Measurements from ENCODE around the gene ABCA8. TPM values are rescaled to one million over a fixed set of nuclear protein-coding genes. Genes with fewer than 3 reads are reported as not detected.
A peak's percentile ranks its signal among the peaks of the same experiment; 100 is the strongest.
"Not testable (repeated sequence)": the region's sequence is repeated elsewhere in the genome, so short reads cannot be mapped to it uniquely, and the experiment has no call there.

ABCA8 gene
- polyA plus RNA-seq, 2 donors = 1.6 to 2.8 TPM

- WGBS, 2 donors = 93 to 98% methylated on average over 2 of the region's 2 CpGs
- H3K27ac ChIP-seq (ENCODE audit: low read depth in 2 of 2, low read length in 1 of 2); H3K4me1 ChIP-seq (ENCODE audit: control insufficient read depth in 2 of 2, insufficient read depth in 2 of 2, low read length in 1 of 2); H3K27me3 ChIP-seq (ENCODE audit: control insufficient read depth in 1 of 2, insufficient read depth in 2 of 2, low read length in 2 of 2); H3K9me3 ChIP-seq (ENCODE audit: control insufficient read depth in 2 of 2, insufficient read depth in 1 of 2, low read depth in 1 of 2, low read length in 1 of 2); H3K4me3 ChIP-seq (ENCODE audit: low read depth in 1 of 2, low read length in 2 of 2); H3K36me3 ChIP-seq (ENCODE audit: control insufficient read depth in 2 of 2, insufficient read depth in 2 of 2, low read length in 1 of 2): not testable (repeated sequence)
These were observed 11.4 kb downstream of the ABCA8 start for GRCh38 chr17:68943812-68944182.

- Histone ChIP-seq H3K4me3 (ENCODE audit: low read depth in 1 of 2, low read length in 2 of 2) (no peak overlapping the region), H3K36me3 (ENCODE audit: control insufficient read depth in 2 of 2, insufficient read depth in 2 of 2, low read length in 1 of 2) (no peaks in the 10 kb centered on the region), H3K27me3 (ENCODE audit: control insufficient read depth in 1 of 2, insufficient read depth in 2 of 2, low read length in 2 of 2) (no peaks in the 10 kb centered on the region), H3K9me3 (ENCODE audit: control insufficient read depth in 2 of 2, insufficient read depth in 1 of 2, low read depth in 1 of 2, low read length in 1 of 2) (no peaks in the 10 kb centered on the region), H3K27ac (ENCODE audit: low read depth in 2 of 2, low read length in 1 of 2) (no peak overlapping the region), H3K4me1 (ENCODE audit: control insufficient read depth in 2 of 2, insufficient read depth in 2 of 2, low read length in 1 of 2) (no peaks in the 10 kb centered on the region)
- WGBS, 2 donors = 75 to 89% methylated on average over 4 of the region's 4 CpGs
These were observed 11.9 kb downstream of the ABCA8 start for GRCh38 chr17:68943123-68943811.

DNA sequence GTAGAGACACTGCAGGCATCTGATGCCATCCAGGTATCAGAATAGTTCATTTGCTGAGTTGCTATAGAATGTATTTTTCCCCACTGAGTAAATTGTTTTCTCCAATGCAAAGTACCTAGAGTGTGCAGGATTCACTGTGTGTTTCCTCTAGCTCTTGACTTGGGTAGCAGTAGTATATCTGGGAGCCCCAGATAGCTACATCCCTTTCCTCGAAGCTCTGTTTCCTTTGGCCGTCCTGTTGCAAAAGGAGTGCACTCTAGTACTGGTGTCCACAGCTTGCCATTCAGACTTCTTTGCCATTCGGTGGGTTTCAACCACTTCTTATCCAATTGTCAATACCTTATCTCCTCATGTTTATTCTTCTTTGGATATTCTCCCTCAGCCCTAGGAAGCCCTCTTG lies 12.8 kb downstream of the ABCA8 start:
- Histone ChIP-seq H3K4me3 (ENCODE audit: low read depth in 1 of 2, low read length in 2 of 2) (no peak overlapping the region), H3K27me3 (ENCODE audit: control insufficient read depth in 1 of 2, insufficient read depth in 2 of 2, low read length in 2 of 2) (no peaks in the 10 kb centered on the region), H3K9me3 (ENCODE audit: control insufficient read depth in 2 of 2, insufficient read depth in 1 of 2, low read depth in 1 of 2, low read length in 1 of 2) (no peaks in the 10 kb centered on the region), H3K36me3 (ENCODE audit: control insufficient read depth in 2 of 2, insufficient read depth in 2 of 2, low read length in 1 of 2) (no peaks in the 10 kb centered on the region), H3K27ac (ENCODE audit: low read depth in 2 of 2, low read length in 1 of 2) (no peak overlapping the region), H3K4me1 (ENCODE audit: control insufficient read depth in 2 of 2, insufficient read depth in 2 of 2, low read length in 1 of 2) (no peaks in the 10 kb centered on the region)
- 76 to 80% methylated on average over 3 of the region's 3 CpGs for WGBS, 2 donors

DNA sequence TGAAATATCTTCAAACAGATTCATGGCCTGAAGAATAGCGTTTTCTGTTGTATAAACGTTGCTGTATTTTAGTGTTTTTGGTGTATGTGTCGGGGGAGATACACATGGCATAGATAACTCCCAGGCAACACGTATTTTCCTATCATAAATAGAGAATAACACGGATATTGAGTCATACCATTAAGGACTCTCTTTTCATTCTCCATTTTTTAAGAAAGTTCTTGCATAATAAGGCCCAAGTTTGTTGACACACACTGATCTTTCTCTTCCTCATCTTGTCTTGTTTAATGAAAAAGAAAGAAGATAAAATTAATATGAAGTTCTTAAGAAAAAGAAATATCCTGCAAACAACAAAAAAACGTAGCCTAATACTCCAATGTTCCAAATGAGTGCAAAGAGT lies 13.4 kb downstream of the ABCA8 start:
- no peaks in the 10 kb centered on the region for H3K36me3 ChIP-seq (ENCODE audit: control insufficient read depth in 2 of 2, insufficient read depth in 2 of 2, low read length in 1 of 2)
- H3K27me3 ChIP-seq (ENCODE audit: control insufficient read depth in 1 of 2, insufficient read depth in 2 of 2, low read length in 2 of 2) = no peaks in the 10 kb centered on the region
- H3K27ac ChIP-seq (ENCODE audit: low read depth in 2 of 2, low read length in 1 of 2) = no peak overlapping the region
- H3K4me3 ChIP-seq (ENCODE audit: low read depth in 1 of 2, low read length in 2 of 2) = no peak overlapping the region
- H3K4me1 ChIP-seq (ENCODE audit: control insufficient read depth in 2 of 2, insufficient read depth in 2 of 2, low read length in 1 of 2) = no peaks in the 10 kb centered on the region
- no peaks in the 10 kb centered on the region for H3K9me3 ChIP-seq (ENCODE audit: control insufficient read depth in 2 of 2, insufficient read depth in 1 of 2, low read depth in 1 of 2, low read length in 1 of 2)
- 75 to 76% methylated on average over 6 of the region's 6 CpGs for WGBS, 2 donors

DNA sequence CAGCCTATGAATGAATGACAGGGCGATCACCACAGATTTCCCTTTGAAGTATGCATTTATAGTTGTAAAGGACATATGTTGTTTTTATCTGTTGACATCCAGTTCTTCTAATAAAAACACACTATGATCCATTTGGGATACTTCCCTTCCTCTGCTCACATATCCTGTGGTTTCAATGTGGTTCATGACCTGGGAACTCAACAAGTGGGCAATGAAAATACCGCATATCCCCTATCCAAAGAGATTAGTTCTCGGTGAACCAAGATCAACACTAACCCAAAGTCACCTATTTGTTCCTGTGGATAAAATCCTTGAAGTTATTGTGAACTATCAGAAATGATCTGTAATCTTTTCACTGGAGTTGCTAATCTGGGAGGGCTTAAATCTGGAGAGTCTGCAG lies 16.0 kb downstream of the ABCA8 start:
- 63 to 68% methylated on average over 3 of the region's 3 CpGs for WGBS, 2 donors
- Histone ChIP-seq H3K36me3 (ENCODE audit: control insufficient read depth in 2 of 2, insufficient read depth in 2 of 2, low read length in 1 of 2) (no peaks in the 10 kb centered on the region), H3K27ac (ENCODE audit: low read depth in 2 of 2, low read length in 1 of 2) (no peak overlapping the region), H3K27me3 (ENCODE audit: control insufficient read depth in 1 of 2, insufficient read depth in 2 of 2, low read length in 2 of 2) (no peaks in the 10 kb centered on the region), H3K4me1 (ENCODE audit: control insufficient read depth in 2 of 2, insufficient read depth in 2 of 2, low read length in 1 of 2) (no peaks in the 10 kb centered on the region), H3K9me3 (ENCODE audit: control insufficient read depth in 2 of 2, insufficient read depth in 1 of 2, low read depth in 1 of 2, low read length in 1 of 2) (no peaks in the 10 kb centered on the region), H3K4me3 (ENCODE audit: low read depth in 1 of 2, low read length in 2 of 2) (no peak overlapping the region)

DNA sequence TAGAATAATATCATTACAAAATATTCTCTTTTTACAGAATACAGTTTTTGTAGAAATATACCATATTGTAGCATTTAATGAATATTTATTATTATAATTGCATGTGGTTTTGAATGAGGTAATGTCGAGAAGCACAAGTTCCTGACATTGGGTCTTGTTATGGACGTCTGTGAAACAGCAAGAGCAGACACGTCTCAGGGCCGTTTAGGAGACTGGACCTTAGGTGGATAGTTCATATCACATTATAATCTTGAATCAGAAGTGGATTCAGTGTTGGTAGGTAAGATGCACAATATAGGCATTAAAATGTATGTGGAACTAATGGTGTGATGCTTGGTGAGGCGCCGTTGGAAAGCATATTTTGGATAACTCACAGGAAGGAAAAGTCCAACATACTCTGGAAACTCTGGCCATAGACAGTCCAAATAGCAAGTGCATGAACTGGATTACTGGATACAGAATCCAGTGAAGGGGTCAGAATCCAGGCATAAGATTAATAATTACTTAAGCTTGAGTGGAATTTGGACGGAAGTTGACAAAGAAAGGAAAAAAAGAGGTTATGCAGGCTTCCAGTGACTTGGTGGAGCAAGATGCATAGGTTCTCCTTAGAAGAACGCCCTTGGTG lies 17.2 kb downstream of the ABCA8 start:
- no peaks in the 10 kb centered on the region for H3K36me3 ChIP-seq (ENCODE audit: control insufficient read depth in 2 of 2, insufficient read depth in 2 of 2, low read length in 1 of 2)
- WGBS, 2 donors = 78 to 83% methylated on average over 8 of the region's 8 CpGs
- no peak overlapping the region for H3K27ac ChIP-seq (ENCODE audit: low read depth in 2 of 2, low read length in 1 of 2)

DNA sequence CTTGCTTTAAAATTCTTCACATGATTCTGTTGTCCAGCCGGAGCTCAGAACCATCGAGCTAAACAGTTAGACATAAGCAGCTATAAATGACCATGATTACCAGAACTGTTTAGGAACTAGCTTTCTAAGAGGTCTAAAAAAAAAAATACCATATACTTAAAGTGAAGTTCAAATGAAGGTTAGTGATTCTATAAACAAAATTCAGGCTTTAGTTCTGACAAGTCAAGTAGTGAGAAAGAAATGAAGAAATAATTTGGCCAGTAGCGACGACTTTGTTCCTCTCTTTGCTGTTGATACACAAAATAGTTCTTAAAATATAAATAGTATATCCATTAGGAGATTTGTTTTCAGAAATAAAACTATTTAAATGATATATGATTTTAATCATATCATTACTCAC lies 27.7 kb downstream of the ABCA8 start:
- no peak overlapping the region for H3K27ac ChIP-seq (ENCODE audit: low read depth in 2 of 2, low read length in 1 of 2)
- H3K4me1 ChIP-seq (ENCODE audit: control insufficient read depth in 2 of 2, insufficient read depth in 2 of 2, low read length in 1 of 2) = no peaks in the 10 kb centered on the region
- no peaks in the 10 kb centered on the region for H3K9me3 ChIP-seq (ENCODE audit: control insufficient read depth in 2 of 2, insufficient read depth in 1 of 2, low read depth in 1 of 2, low read length in 1 of 2)
- no peak overlapping the region for H3K4me3 ChIP-seq (ENCODE audit: low read depth in 1 of 2, low read length in 2 of 2)
- H3K27me3 ChIP-seq (ENCODE audit: control insufficient read depth in 1 of 2, insufficient read depth in 2 of 2, low read length in 2 of 2) = no peaks in the 10 kb centered on the region
- 67 to 73% methylated on average over 4 of the region's 4 CpGs for WGBS, 2 donors
- no peaks in the 10 kb centered on the region for H3K36me3 ChIP-seq (ENCODE audit: control insufficient read depth in 2 of 2, insufficient read depth in 2 of 2, low read length in 1 of 2)

More for the DNA sequence above, 17.2 kb downstream of the ABCA8 start:
- Histone ChIP-seq H3K27me3 (ENCODE audit: control insufficient read depth in 1 of 2, insufficient read depth in 2 of 2, low read length in 2 of 2) (no peaks in the 10 kb centered on the region), H3K9me3 (ENCODE audit: control insufficient read depth in 2 of 2, insufficient read depth in 1 of 2, low read depth in 1 of 2, low read length in 1 of 2) (no peaks in the 10 kb centered on the region), H3K4me1 (ENCODE audit: control insufficient read depth in 2 of 2, insufficient read depth in 2 of 2, low read length in 1 of 2) (no peaks in the 10 kb centered on the region), H3K4me3 (ENCODE audit: low read depth in 1 of 2, low read length in 2 of 2) (no peak overlapping the region)

- no peaks in the 10 kb centered on the region for H3K9me3 ChIP-seq (ENCODE audit: control insufficient read depth in 2 of 2, insufficient read depth in 1 of 2, low read depth in 1 of 2, low read length in 1 of 2)
- WGBS, 2 donors = 83 to 84% methylated on average over 9 of the region's 9 CpGs
- H3K4me1 ChIP-seq (ENCODE audit: control insufficient read depth in 2 of 2, insufficient read depth in 2 of 2, low read length in 1 of 2) = no peaks in the 10 kb centered on the region
- H3K36me3 ChIP-seq (ENCODE audit: control insufficient read depth in 2 of 2, insufficient read depth in 2 of 2, low read length in 1 of 2) = no peaks in the 10 kb centered on the region
- no peak overlapping the region for H3K4me3 ChIP-seq (ENCODE audit: low read depth in 1 of 2, low read length in 2 of 2)
- H3K27ac ChIP-seq (ENCODE audit: low read depth in 2 of 2, low read length in 1 of 2) = no peak overlapping the region
- H3K27me3 ChIP-seq (ENCODE audit: control insufficient read depth in 1 of 2, insufficient read depth in 2 of 2, low read length in 2 of 2) = no peaks in the 10 kb centered on the region
These were observed 30.1 kb downstream of the ABCA8 start for GRCh38 chr17:68924793-68925720.

- Histone ChIP-seq H3K4me3 (ENCODE audit: low read depth in 1 of 2, low read length in 2 of 2) (no peak overlapping the region), H3K27ac (ENCODE audit: low read depth in 2 of 2, low read length in 1 of 2) (peak overlapping the region; percentile 27 to 37), H3K4me1 (ENCODE audit: control insufficient read depth in 2 of 2, insufficient read depth in 2 of 2, low read length in 1 of 2) (peaks cover 0 to 11% of the 10 kb centered on the region in 2 donors), H3K27me3 (ENCODE audit: control insufficient read depth in 1 of 2, insufficient read depth in 2 of 2, low read length in 2 of 2) (no peaks in the 10 kb centered on the region), H3K36me3 (ENCODE audit: control insufficient read depth in 2 of 2, insufficient read depth in 2 of 2, low read length in 1 of 2) (no peaks in the 10 kb centered on the region), H3K9me3 (ENCODE audit: control insufficient read depth in 2 of 2, insufficient read depth in 1 of 2, low read depth in 1 of 2, low read length in 1 of 2) (no peaks in the 10 kb centered on the region)
- 93 to 100% methylated on average over 2 of the region's 2 CpGs for WGBS, 2 donors
These were observed 44.3 kb downstream of the ABCA8 start for GRCh38 chr17:68910789-68911431.
